Measurements from ENCODE around the gene BICDL2. TPM values are rescaled to one million over a fixed set of nuclear protein-coding genes. Genes with fewer than 3 reads are reported as not detected.

Gene BICDL2
- total and polyA plus RNA-seq, 12 donors, result 0.14 to 0.31 (median 0.22) TPM; not detected in 8

GRCh38 chr16:3001316-3001715 lies 35.4 kb downstream of the BICDL2 start:
- no peak overlapping the region for H3K4me3 ChIP-seq
- DNase-seq, result no peak
- 64 to 69% (median 65%) methylated on average over 5 to 12 of the region's 12 CpGs; no CpG with 5 or more reads in 1 of the 4 donors for WGBS, 4 donors
- no peak overlapping the region for H3K27ac ChIP-seq
- H3K36me3 ChIP-seq (replicated peaks in 1 of 2), result no peaks in the 10 kb centered on the region
- no peaks in the 10 kb centered on the region for H3K27me3 ChIP-seq
- intact Hi-C loops (cut with DNase I), result no loop called here
- no peak for TF ChIP-seq POLR2A (IDR thresholded peaks at IDR 0.05)
- no peak for TF ChIP-seq CTCF (IDR thresholded peaks at IDR 0.05)
- peaks cover 0 to 4% of the 10 kb centered on the region in 2 donors for H3K4me1 ChIP-seq (replicated peaks in 1 of 2)
- no peaks in the 10 kb centered on the region for H3K9me3 ChIP-seq (replicated peaks in 1 of 3)

GRCh38 chr16:3000540-3000939 lies 36.2 kb downstream of the BICDL2 start:
- no peaks in the 10 kb centered on the region for H3K27me3 ChIP-seq
- H3K27ac ChIP-seq, result no peak overlapping the region
- intact Hi-C loops (cut with DNase I), result no loop called here
- H3K4me3 ChIP-seq, result no peak overlapping the region
- no peak for DNase-seq
- H3K9me3 ChIP-seq (replicated peaks in 1 of 3), result no peaks in the 10 kb centered on the region
- peaks cover 0 to 4% of the 10 kb centered on the region in 2 donors for H3K4me1 ChIP-seq (replicated peaks in 1 of 2)
- TF ChIP-seq CTCF (IDR thresholded peaks at IDR 0.05) (no peak), POLR2A (IDR thresholded peaks at IDR 0.05) (no peak)
- 70 to 100% (median 76%) methylated on average over 1 to 4 of the region's 4 CpGs for WGBS, 4 donors
- H3K36me3 ChIP-seq (replicated peaks in 1 of 2), result no peaks in the 10 kb centered on the region

DNA sequence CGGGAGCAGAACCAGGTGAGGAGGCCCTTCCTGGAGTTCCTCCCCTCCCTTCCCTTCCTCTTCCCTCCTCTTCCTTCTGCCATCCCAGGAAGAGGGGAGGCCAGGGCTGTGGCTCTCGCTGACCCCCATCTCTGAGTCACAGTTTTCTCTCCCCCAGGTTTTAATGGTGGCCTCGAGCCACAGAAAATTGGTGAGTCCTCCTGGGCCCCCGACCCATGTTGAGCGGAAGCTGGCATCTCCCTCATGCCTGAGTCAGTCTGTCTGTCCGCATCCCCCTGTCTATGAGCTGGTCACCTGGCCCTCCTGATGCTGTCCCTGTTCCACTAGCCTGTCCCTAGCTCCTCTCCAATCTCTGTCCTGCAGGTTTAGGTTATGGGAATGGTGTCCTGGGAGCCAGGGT lies 36.8 kb downstream of the BICDL2 start:
- no peak overlapping the region for H3K4me3 ChIP-seq
- intact Hi-C loops (cut with DNase I), result loop anchor here in 1 of 2 donors (5.0 kb wide), 1 partner anchor 32 kb away; no protein-coding TSS in a partner anchor
- no peaks in the 10 kb centered on the region for H3K36me3 ChIP-seq (replicated peaks in 1 of 2)
- no peak for TF ChIP-seq POLR2A (IDR thresholded peaks at IDR 0.05)
- peaks cover 0 to 2% of the 10 kb centered on the region in 2 donors for H3K4me1 ChIP-seq (replicated peaks in 1 of 2)
- no peaks in the 10 kb centered on the region for H3K9me3 ChIP-seq (replicated peaks in 1 of 3)
- H3K27ac ChIP-seq, result no peak overlapping the region
- WGBS, 4 donors, result 81 to 86% (median 82%) methylated on average over 6 of the region's 6 CpGs
- no peak for DNase-seq
- no peaks in the 10 kb centered on the region for H3K27me3 ChIP-seq

DNA sequence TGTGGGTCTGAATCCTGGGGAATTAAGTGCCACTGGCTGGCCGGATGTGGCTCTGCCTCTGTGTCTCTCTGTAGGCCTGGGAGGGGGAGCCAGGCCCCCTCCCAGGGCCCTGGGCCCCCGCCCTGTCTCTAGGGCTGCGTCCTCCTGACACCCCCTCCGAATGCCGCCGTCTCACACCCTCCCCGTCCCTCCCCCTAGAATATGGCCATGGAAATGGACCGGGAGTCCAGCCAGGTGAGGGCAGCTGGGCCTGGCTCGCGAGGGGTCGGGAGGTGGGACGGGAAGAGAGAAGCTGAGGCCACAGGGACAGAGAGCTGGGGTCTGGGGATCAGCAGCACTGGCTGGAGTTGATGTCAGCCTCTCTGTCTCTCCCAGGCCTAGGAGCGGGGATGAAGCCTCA lies 40.4 kb downstream of the BICDL2 start:
- TF ChIP-seq POLR2A (IDR thresholded peaks at IDR 0.05) (no peak), CTCF (IDR thresholded peaks at IDR 0.05) (no peak)
- H3K27me3 ChIP-seq, result no peaks in the 10 kb centered on the region

GRCh38 chr16:2992383-2993081 lies 44.2 kb downstream of the BICDL2 start:
- H3K9me3 ChIP-seq (replicated peaks in 1 of 3), result no peaks in the 10 kb centered on the region
- 85 to 92% (median 89%) methylated on average over 9 to 14 of the region's 14 CpGs for WGBS, 4 donors
- no peak overlapping the region for H3K4me3 ChIP-seq
- H3K36me3 ChIP-seq (replicated peaks in 1 of 2), result no peaks in the 10 kb centered on the region
- H3K27ac ChIP-seq, result no peak overlapping the region
- TF ChIP-seq CTCF (IDR thresholded peaks at IDR 0.05), result no peak
- TF ChIP-seq POLR2A (IDR thresholded peaks at IDR 0.05), result no peak
- no peak for DNase-seq
- H3K4me1 ChIP-seq (replicated peaks in 1 of 2), result no peaks in the 10 kb centered on the region
- H3K27me3 ChIP-seq, result no peaks in the 10 kb centered on the region
- intact Hi-C loops (cut with DNase I), result no loop called here

More for the DNA sequence above, 40.4 kb downstream of the BICDL2 start:
- H3K36me3 ChIP-seq (replicated peaks in 1 of 2), result no peaks in the 10 kb centered on the region
- no peaks in the 10 kb centered on the region for H3K9me3 ChIP-seq (replicated peaks in 1 of 3)
- H3K4me1 ChIP-seq (replicated peaks in 1 of 2), result no peaks in the 10 kb centered on the region
- DNase-seq, result no peak
- H3K4me3 ChIP-seq, result no peak overlapping the region
- no peak overlapping the region for H3K27ac ChIP-seq
- 69 to 80% (median 74%) methylated on average over 6 to 13 of the region's 13 CpGs for WGBS, 4 donors
- intact Hi-C loops (cut with DNase I), result loop anchor here in 1 of 2 donors (5.0 kb wide), 1 partner anchor 36 kb away; no protein-coding TSS in a partner anchor
